ENCODE data around the gene SLC9A3.

The SLC9A3 gene

GRCh38 chr5:442335-443238 is 81.7 kb downstream of the SLC9A3 start, which contains the start of gene EXOC3:
Gene EXOC3, plus strand, starts transcription at chr5:443176. Its CDS starts 3,030 bp downstream, at chr5:446206.
- DNase-seq (ENCODE audit: low spot score): peak; percentile 56

GRCh38 chr5:441996-442334 is 82.3 kb downstream of the SLC9A3 start:
- no peak for DNase-seq (ENCODE audit: low spot score)

- DNase-seq (ENCODE audit: low spot score): no peak
These were observed 83.6 kb downstream of the SLC9A3 start for GRCh38 chr5:440401-441201.

- no peak for DNase-seq (ENCODE audit: low spot score)
These were observed 84.6 kb downstream of the SLC9A3 start for GRCh38 chr5:439636-440035.

GRCh38 chr5:439181-439580 is 85.1 kb downstream of the SLC9A3 start:
- DNase-seq (ENCODE audit: low spot score): no peak

GRCh38 chr5:438481-438981 is 85.7 kb downstream of the SLC9A3 start:
- DNase-seq (ENCODE audit: low spot score): no peak

GRCh38 chr5:437281-437771 is 86.9 kb downstream of the SLC9A3 start:
- no peak for DNase-seq (ENCODE audit: low spot score)

- DNase-seq (ENCODE audit: low spot score): no peak
These were observed 87.6 kb downstream of the SLC9A3 start for GRCh38 chr5:436641-436975.

- no peak for DNase-seq (ENCODE audit: low spot score)
These were observed 88.1 kb downstream of the SLC9A3 start for GRCh38 chr5:435961-436640.

- DNase-seq (ENCODE audit: low spot score): no peak
These were observed 89.0 kb downstream of the SLC9A3 start for GRCh38 chr5:435156-435790.

- no peak for DNase-seq (ENCODE audit: low spot score)
These were observed 89.7 kb downstream of the SLC9A3 start for GRCh38 chr5:434443-435146.

- no peak for DNase-seq (ENCODE audit: low spot score)
These were observed 90.4 kb downstream of the SLC9A3 start for GRCh38 chr5:433836-434235.

- DNase-seq (ENCODE audit: low spot score): no peak
These were observed 91.1 kb downstream of the SLC9A3 start for GRCh38 chr5:432928-433791.

GRCh38 chr5:432201-432927 is 91.9 kb downstream of the SLC9A3 start:
- no peak for DNase-seq (ENCODE audit: low spot score)

GRCh38 chr5:431711-432050 is 92.6 kb downstream of the SLC9A3 start:
- no peak for DNase-seq (ENCODE audit: low spot score)

GRCh38 chr5:431001-431710 is 93.1 kb downstream of the SLC9A3 start:
- DNase-seq (ENCODE audit: low spot score): peak; percentile 51

- DNase-seq (ENCODE audit: low spot score): no peak
These were observed 93.9 kb downstream of the SLC9A3 start for GRCh38 chr5:430214-430925.

- no peak for DNase-seq (ENCODE audit: low spot score)
These were observed 94.6 kb downstream of the SLC9A3 start for GRCh38 chr5:429453-430188.
